Islet of Langerhans (tissue), 1 donor: Measurements from ENCODE around the gene RCOR3.
A peak's percentile ranks its signal among the peaks of the same experiment; 100 is the strongest.
"Not testable (repeated sequence)": the region's sequence is repeated elsewhere in the genome, so short reads cannot be mapped to it uniquely, and the experiment has no call there.

ENCODE experiments used
- FAIRE-seq: peaks from one replicate; lab custom pipeline; 2011; peaks lifted over from hg19 to GRCh38; lab: Jason Lieb, UNC

Gene RCOR3

DNA sequence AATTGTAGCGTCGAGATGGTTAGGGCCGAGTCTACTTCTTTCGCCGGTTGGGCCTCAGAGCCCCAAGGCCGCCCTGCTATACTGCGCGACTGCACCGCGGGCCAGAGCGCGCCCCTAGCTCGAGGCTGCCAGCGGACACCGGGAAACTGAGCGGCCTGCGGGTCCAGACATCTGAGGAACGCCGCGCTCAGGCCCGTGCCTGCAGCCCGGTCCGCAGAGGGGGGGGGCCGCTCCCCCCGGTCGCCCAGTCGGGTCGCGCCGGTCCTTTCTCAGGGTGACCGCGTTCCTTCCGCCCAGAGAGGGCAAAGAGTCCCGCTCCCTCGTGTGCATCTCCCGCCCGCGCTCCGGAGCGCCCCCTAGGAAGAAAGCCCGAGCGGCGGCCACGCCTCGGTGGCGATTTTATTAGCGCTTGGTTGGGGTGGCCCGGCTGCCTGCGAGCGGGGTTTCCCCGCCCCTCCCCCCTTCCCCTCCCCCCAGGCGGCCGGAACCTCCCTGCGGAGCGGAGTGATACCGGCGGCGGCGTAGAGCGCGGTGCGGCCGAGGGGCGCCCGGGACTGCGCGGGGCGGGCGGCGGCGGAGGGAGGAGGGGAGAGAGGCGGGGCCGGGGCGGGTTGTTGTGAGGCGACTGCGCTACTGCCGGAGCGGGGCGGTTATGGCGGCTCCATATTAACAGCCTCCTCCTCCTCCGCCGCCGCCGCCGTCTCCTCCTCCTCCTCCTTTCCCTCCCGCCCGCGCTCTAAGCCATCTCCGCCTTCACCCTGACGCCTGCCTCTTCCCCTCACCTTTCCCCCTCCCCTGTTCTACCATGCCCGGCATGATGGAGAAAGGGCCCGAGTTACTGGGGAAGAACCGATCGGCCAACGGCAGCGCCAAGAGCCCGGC lies at the start of gene RCOR3:
Gene RCOR3 (plus strand): TSS at position 611 of the 882 bp plus-strand sequence. CDS start 195 bp downstream, at position 806.
- FAIRE-seq, result no peak

DNA sequence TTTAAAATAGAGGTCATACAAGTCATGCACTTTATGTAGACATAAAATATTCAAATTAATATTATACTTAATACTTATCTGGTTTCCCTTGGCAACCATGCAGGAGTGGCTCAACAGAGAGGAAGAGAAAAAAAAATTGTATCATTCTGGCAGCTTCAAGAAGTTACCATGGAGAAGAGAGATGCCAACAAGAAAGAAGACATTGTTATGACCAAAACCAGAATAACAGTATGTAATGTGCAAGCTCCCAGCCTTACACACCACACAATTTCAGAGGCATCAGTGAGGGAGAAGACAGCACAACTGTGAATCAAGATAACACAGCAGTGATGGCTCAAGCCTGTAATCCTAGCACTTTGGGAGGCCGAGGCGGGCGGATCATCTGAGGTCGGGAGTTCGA lies 49.1 kb upstream of the RCOR3 start:
- FAIRE-seq, result no peak

DNA sequence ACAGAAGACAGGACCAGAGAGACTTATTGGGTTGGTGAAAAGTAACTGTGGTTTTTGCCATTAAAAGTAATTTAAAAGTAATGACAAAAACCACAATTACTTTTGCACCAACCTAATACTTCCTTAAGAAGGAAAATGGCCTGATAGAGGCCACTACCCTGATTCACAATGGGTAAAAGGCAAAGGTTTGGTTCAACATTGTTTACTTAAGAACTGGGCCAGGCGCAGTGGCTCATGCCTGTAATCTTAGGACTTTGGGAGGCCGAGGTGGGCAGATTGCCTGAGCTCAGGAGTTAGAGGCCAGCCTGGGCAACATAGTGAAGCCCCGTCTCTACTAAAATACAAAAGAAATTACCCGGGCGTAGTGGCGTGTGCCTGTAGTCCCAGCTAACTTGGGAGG lies 48.2 kb upstream of the RCOR3 start:
- no peak for FAIRE-seq

DNA sequence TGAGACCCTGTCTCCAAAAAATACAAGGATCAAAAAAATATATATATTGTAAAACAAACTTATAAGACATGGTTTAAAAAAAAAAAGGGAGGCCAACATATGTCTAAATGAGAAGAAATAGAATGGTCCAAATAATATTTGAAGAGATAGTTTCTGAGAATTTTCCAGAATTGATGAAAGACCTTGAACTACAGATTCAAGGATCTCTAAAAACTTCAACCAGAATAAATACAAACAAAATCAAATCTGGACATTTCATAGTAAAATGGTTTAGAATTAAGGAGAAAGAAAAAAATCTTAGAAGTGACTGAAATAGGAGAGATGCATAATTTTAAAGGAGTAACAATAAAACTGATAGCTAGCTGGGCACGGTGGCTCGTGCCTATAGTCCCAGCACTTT lies 45.5 kb upstream of the RCOR3 start:
- FAIRE-seq, result no peak

DNA sequence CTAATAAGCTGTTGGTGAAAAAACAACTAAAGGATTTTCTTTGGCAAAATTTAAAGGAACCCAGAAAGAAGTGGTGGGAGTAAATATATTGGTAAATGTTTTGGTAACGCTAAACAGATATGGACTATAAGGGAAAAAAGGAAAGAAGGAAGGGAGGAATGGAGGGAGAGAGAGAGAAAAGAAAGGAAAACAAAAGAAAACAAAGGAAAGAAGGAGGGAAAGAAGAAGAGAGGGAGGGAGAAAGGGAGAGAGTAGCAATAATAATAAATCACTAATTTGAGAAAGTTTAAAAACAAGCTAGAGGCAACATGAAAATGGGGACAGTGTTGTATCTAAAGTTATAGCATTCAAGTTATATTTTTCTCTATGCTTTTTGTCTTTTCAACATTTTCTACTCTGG lies 43.6 kb upstream of the RCOR3 start:
- no peak for FAIRE-seq

DNA sequence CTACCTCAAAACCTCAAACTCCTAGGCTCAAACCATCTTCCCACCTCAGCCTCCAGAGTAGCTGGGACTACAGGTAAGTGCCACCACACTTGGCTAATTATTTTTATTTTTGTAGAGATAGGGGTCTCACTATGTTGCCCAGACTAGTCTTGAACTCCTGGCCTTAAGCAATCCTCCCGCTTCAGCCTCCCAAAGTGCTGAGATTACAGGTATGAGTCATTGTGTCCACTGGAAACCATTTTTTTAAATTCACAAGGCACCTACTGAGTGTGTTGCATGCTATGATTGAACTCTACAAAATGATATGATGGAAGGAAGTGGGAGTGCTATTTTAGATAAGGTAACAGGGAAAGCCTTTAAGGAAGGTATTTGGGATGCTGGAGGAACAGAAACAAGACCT lies 41.8 kb upstream of the RCOR3 start:
- FAIRE-seq, result no peak

DNA sequence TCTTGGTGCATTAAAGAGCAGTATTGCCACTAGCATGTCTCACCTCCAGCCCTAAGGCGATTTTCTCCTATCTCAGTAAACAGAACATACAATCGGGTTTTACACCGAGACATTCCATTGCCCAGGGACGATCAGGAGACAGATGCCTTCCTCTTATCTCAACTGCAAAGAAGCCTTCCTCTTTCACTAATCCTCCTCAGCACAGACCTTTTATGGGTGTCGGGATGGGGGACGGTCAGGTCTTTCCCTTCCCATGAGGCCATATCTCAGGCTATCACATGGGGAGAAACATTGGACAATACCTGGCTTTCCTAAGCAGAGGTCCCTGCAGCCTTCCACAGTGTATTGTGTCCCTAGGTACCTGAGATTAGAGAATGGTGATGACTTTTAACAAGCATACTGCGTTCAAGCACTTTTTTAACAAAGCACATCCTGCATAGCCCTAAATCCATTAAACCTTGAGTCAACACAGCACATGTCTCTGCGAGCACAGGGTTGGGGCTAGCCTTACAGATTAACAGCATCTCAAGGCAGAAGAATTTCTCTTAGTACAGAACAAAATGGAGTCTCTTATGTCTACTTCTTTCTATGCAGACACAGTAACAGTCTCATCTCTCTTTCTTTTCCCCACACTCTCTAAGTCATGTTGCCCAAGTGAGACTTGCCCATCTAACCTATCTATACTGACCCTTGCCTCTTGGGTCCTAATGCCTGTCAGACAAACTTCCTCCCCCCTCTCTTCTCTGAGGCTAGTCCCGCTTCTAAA lies 36.5 kb upstream of the RCOR3 start:
- FAIRE-seq, result not testable (repeated sequence)

DNA sequence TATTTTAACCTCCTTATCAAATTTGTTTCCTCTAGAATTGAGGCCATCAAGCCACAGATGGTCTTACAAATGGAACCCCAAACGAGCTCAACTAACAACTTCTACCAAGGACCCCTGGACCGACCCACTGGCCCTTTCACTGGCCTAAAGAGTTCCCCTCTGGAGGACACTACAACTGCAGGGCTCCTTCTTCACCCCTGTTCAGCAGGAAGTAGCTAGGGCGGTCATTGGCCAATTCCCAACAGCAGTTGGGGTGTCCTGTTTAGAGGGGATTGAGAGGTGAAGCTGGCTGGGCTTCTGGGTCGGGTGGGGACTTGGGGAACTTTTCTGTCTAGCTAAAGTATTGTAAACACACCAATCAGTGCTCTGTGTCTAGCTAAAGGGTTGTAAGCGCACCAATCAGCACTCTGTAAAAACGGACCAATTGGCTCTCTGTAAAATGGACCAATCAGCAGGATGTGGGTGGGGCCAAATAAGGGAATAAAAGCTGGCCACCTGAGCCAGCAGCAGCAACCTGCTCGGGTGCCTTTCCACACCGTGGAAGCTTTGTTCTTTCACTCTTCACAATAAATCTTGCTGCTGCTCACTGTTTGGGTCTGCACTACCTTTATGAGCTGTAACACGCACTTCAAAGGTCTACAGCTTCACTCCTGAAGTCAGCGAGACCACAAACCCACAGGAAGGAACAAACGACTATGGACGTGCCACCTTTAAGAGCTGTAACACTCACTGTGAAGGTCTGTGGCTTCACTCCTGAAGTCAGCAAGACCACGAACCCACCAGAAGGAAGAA lies 30.4 kb upstream of the RCOR3 start:
- not testable (repeated sequence) for FAIRE-seq

DNA sequence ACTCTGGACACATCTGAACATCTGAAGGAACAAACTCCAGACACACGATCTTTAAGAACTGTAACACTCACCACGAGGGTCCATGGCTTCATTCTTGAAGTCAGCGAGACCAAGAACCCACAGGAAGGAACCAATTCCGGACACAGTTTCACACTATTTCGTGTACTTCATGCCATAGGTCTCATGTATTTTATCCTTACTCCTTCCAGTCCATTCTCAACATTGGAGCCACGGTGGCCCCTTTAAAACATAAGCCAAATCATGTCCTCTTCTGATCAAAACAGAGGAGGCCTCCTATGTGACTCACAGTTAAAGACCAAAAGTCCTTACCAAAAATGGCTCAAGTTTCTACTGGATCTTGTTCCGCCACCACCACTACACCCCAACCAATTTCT lies 29.8 kb upstream of the RCOR3 start:
- no peak for FAIRE-seq

DNA sequence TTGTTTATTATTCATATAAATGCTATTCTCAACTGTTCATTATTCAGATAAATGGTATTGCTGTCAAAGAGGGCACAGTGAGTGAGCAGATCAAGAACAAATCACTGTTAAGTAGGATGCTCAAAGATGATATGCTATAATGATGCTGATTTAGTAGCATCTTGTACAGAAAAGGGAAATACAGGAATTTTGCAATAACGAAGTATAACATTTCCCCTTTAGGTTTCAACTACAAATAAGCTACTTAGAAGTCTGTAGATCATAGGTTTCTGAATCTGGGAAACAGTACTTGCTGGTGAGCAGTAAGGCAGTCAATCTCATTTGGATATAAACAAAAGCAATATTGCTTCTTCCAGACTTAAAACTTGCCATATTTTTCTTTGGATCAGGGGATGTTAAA lies 27.3 kb upstream of the RCOR3 start:
- no peak for FAIRE-seq

DNA sequence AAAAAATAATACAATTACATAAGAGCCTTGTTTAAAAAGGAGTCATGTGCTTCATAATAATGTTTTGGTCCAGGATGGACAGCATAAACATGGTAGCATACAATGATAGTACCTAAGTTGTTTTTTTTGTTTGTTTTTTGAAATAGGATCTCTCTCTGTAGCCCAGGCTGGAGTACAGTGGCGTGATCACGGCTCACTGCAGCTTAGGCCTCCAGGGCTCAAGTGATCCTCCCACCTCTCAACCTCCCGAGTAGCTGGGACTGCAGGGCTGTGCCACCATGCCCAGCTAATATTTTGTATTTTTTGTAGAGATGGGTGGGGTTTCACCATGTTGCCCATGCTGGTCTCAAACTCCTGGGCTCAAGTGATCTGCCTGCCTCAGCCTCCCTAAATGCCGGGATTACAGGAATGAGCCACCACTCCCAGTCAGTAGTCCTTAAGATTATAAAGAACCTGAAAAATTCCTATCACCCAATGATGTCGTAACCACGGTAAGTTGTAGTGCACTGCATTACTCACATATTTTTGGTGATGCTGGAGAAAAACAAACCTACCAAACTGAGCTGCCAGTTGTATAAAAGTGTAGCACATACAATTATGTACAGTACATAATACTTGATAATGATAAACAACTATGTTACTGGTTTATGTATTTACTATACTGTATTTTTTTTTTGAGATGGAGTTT lies 22.4 kb upstream of the RCOR3 start:
- no peak for FAIRE-seq

DNA sequence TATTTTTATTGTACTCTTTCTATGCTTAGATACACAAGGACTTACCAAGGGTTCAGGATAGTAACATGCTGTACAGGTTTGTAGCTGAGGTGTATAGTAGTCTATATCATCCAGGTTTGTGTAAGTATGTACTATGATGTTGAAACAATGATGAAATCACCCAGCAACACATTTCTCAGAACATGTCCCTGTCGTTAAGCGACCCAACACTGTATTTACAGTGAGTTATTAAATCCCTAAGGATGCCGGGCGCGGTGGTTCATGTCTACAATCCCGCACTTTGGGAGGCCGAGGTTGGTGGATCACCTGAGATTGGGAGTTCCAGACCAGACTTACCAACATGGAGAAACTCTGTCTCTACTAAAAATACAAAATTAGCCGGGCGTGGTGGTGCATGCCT lies 21.6 kb upstream of the RCOR3 start:
- FAIRE-seq, result no peak

DNA sequence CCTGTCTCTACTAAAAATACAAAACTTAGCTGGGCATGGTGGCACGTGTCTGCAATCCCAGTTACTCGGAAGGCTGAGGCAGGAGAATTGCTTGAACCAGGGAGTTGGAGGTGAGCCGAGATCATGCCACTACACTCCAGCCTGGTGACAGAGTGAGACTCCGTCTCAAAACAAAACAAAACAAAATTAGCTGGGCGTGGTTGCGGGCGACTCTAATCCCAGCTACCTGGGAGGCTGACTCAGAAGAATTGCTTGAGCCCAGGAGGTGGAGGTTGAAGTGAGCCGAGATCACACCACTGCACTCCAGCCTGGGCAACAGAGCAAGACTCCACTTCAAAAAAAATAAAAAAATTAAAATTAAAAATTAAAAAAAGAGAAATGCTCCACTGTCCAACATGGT lies 18.6 kb upstream of the RCOR3 start:
- FAIRE-seq, result not testable (repeated sequence)

DNA sequence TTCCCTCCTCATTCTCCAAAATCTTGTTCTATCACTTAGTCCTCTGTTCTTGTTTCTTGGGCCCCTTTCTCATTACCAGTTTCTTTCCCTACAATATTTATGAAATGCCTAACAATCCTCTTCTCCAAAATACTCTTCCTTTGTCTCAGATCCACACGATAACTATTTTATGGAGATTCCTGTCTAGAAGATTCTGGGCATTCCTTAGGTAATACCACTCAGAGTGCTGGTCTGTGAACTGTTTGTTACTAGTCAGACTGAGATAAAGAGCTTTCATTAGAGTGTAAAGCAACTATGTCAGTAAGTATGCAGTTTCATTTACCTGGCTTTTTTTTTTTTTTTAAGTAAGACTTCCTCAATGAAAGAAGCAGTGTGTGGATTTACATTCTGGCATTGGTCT lies 18.1 kb upstream of the RCOR3 start:
- no peak for FAIRE-seq

DNA sequence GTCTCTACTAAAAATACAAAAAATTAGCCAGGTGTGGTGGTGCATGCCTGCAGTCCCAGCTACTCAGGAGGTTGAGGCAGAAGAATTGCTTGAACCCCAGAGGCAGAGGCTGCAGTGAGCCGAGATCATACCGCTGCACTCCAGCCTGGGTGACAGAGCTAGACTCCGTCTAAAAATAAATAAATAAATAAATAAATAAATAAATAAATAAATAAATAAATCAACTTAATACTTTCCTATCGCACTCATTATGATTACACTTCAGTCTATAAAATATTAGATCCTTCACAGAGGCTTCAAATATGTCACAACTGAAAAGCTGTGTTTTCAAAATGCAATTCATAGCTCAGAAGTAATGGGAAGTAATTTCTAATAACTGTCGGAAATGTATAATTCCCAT lies 15.5 kb upstream of the RCOR3 start:
- FAIRE-seq, result peak; percentile 45

DNA sequence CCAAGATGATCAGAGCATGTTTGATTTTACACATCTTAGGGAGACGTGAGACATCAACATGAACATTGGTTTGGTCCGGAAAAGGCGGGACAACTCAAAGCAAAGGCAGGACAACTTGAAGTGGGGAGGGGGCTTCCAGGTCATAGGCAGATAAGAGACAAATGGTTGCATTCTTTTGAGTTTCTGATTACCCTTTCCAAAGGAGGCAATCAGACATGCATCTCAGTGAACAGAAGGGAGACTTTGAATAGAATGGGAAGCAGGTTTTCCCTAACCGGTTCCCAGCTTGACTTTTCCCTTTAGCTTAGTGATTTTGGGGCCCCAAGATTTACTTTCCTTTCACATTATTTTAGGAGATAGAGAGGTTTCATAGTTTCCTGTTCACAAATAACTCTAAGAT lies 12.6 kb upstream of the RCOR3 start:
- FAIRE-seq, result not testable (repeated sequence)

DNA sequence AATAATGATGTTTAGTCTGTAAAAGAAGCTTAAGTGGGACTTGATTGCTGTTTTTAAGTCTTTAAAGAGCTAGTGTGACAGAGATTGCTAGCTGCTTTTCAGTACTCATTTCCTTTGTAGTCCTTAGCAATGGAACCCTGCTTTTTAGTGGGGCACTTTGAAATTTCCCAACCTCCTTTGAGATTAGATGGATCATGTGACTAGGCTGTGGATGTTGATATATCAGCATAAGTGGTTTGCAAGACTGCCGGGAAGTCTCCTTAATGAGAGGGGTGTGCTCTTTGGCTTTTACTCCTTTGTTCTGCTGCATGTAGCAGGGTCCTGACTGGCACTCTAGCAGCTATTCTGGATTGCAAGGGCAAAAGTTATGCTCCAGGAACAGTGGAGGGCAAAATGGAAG lies 11.2 kb upstream of the RCOR3 start:
- FAIRE-seq, result no peak

DNA sequence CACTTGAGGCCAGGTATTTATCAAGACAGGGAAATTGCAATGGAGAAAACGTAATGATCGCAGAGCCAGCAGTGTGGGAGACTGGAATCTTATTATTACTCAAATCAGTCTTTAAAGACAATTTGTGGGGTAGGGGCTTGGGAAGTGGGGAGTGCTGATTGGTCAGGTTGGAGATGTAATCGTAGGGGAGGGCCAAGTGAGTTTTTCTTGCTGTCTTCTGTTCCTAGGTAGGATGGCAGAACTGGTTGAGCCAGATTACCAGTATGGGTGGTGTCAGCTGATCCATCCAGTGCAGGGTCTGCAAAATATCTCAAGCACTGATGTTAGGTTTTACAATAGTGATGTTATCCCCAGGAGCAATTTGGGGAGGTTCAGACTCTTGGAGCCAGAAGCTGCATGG lies 9.6 kb upstream of the RCOR3 start:
- not testable (repeated sequence) for FAIRE-seq

DNA sequence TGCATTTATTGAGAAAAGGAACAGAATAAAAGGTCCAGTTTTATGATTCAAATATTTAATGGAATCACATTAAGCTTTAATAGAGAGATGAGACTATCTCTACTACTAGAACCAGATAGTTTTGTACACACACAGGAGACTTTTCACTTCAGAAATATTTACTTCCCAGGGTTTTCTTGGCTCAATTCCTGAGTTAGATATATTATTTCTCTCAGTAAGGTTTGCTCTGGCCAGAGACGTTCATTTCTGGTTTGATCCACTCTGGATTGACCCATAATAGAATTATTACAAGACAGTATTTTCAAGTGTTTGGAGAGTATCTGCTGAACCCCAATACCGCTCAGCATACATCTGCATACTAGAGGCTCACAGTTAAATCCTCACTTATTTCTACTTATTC lies 1.3 kb upstream of the RCOR3 start:
- peak; percentile 9 for FAIRE-seq

DNA sequence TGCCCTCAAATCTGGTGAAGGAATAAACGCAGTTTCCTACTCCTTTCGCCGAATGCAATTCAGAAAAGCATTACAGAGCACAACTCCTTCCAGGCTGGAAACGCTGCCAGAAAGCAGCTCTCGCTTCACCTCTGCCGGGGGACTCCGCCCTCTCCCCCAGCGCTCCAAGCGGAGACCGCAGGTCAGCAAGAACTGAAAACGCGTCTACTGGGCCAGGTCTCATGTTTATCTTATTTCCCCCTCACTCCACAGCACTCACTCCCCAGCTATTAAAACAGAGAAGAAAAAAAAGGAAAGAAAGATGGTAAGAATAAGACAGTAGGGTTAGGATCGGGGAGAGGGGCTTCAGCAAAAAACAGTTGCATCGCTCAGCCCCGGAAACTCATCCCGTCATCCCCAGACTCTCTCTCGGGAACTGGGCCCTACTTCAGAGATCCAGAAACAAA lies 833 bp upstream of the RCOR3 start:
- FAIRE-seq, result peak; percentile 47

DNA sequence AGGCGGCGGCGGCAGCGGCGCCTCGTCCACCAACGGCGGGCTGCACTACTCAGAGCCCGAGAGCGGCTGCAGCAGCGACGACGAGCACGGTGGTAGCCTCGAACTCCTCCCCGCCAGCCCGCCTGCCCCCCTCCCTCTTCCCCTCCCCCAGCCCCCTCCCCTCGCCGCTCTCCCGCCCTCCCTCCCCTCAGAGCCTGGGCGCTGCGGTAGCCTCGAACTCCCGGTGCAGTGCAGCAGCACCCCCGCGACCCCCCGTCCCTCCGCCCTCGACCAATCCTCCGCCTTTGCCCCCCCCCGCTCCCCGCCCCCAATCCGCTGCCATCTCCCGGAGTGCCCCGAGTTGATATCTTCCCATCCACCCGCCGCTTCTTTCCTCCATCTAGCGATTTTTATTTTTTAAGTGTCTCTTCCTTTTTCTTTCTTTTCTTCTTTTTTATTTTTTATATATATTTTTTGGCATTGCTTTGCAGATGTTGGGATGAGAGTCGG lies 516 bp downstream of the RCOR3 start:
- no peak for FAIRE-seq
